ENCODE results near the gene UBXN2A.

Gene UBXN2A

DNA sequence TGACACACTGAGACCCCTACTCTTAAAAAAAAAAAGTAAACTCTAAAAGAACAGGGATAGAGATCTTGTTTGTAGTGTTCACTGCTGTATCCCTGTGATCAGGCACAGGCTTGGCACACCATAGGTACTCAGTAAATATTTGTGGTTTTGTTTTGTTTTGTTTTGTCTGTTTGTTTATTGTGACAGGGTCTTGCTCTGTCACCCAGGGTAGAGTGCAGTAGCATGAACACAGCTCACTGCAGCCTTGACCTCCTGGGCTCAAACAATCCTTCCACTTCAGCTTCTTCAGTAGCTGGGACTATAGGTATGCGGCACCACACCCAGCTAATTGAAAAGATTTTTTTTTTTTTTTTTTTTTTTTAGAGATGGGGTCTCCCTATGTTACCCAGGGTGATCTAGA is 112.7 kb downstream of the UBXN2A start:
- no peak overlapping the region for H3K4me3 ChIP-seq
- no peak for TF ChIP-seq CTCF (IDR thresholded peaks at IDR 0.05)
- no peak for DNase-seq (ENCODE audit: low spot score)
- no peak overlapping the region for H3K27ac ChIP-seq

All from coronary artery (tissue), 2 donors.